ENCODE measurements around the gene ZNF280A. TPM values are rescaled to one million over a fixed set of nuclear protein-coding genes. Genes with fewer than 3 reads are reported as not detected.

Gene ZNF280A
- not detected for total RNA-seq

GRCh38 chr22:22520020-22520656 lies at the start of gene ZNF280A:
Gene ZNF280A, minus strand, starts transcription at chr22:22520270. Its CDS starts 4,640 bp downstream, at chr22:22515630.
- ChIA-PET CTCF (interaction anchor here (0.9 to 1.4 kb wide), 3 partner anchors 11 to 97 kb away, joined by 4 read pairs; partner anchors contain the start of gene ZNF280B), POLR2A (no interaction called here)
- Mint-ChIP-seq H3K9me3 (no peaks in the 10 kb centered on the region), H3K4me1 (ENCODE audit: low read depth) (no peaks in the 10 kb centered on the region), H3K36me3 (no peaks in the 10 kb centered on the region), H3K4me3 (no peak within 1 kb of the TSS), H3K27me3 (peaks cover 11% of the 10 kb centered on the region), H3K27ac (no peak within 1 kb of the TSS)
- intact Hi-C loops (cut with micrococcal nuclease) = no loop called here
- no peak for DNase-seq

- POLR2A ChIA-PET = no interaction called here
- H3K4me1 Mint-ChIP-seq (ENCODE audit: low read depth) = no peaks in the 10 kb centered on the region
- H3K36me3 Mint-ChIP-seq = no peaks in the 10 kb centered on the region
- no peak for DNase-seq
- H3K27me3 Mint-ChIP-seq = peaks cover 17% of the 10 kb centered on the region
- no peak overlapping the region for H3K27ac Mint-ChIP-seq
- CTCF ChIA-PET = no interaction called here
- H3K4me3 Mint-ChIP-seq = no peak overlapping the region
- intact Hi-C loops (cut with micrococcal nuclease) = no loop called here
- H3K9me3 Mint-ChIP-seq = no peaks in the 10 kb centered on the region
These were observed 49.1 kb upstream of the ZNF280A start for GRCh38 chr22:22569218-22569617.

- CTCF ChIA-PET = interaction anchor here (3.3 kb wide), 1 partner anchor 11 kb away, joined by 15 read pairs; no protein-coding TSS in a partner anchor
- intact Hi-C loops (cut with micrococcal nuclease) = no loop called here
- no peak overlapping the region for H3K4me3 Mint-ChIP-seq
- H3K27ac Mint-ChIP-seq = no peak overlapping the region
- H3K27me3 Mint-ChIP-seq = peaks cover 18% of the 10 kb centered on the region
- POLR2A ChIA-PET = no interaction called here
- DNase-seq = no peak
- H3K4me1 Mint-ChIP-seq (ENCODE audit: low read depth) = no peaks in the 10 kb centered on the region
- H3K36me3 Mint-ChIP-seq = no peaks in the 10 kb centered on the region
- H3K9me3 Mint-ChIP-seq = no peaks in the 10 kb centered on the region
These were observed 45.9 kb upstream of the ZNF280A start for GRCh38 chr22:22565981-22566380.

GRCh38 chr22:22558972-22559603 lies 39.0 kb upstream of the ZNF280A start, which contains the start of gene PRAME:
Gene PRAME, minus strand, starts transcription at chr22:22559265. Its CDS starts 2,433 bp downstream, at chr22:22556832.
- Mint-ChIP-seq H3K27ac (no peak within 1 kb of the TSS), H3K4me1 (ENCODE audit: low read depth) (peaks cover 4% of the 10 kb centered on the region), H3K4me3 (no peak within 1 kb of the TSS), H3K36me3 (no peaks in the 10 kb centered on the region), H3K9me3 (no peaks in the 10 kb centered on the region), H3K27me3 (peaks cover 9% of the 10 kb centered on the region)
- peak; percentile 88 for DNase-seq
- intact Hi-C loops (cut with micrococcal nuclease) = no loop called here
- ChIA-PET CTCF (interaction anchor here (0.6 to 2.2 kb wide), 15 partner anchors 9 to 423 kb away, joined by 3 to 12 read pairs (median 4); partner anchors contain the start of gene ZNF280B), POLR2A (no interaction called here)

- POLR2A ChIA-PET = no interaction called here
- Mint-ChIP-seq H3K27me3 (peaks cover 9% of the 10 kb centered on the region), H3K36me3 (no peaks in the 10 kb centered on the region), H3K9me3 (no peaks in the 10 kb centered on the region), H3K4me1 (ENCODE audit: low read depth) (peaks cover 4% of the 10 kb centered on the region), H3K4me3 (no peak overlapping the region), H3K27ac (no peak overlapping the region)
- CTCF ChIA-PET = interaction anchor here (0.6 to 2.2 kb wide), 10 partner anchors 8 to 422 kb away, joined by 3 to 12 read pairs (median 4); partner anchors contain the start of gene ZNF280B
- intact Hi-C loops (cut with micrococcal nuclease) = no loop called here
- DNase-seq = no peak
These were observed 38.3 kb upstream of the ZNF280A start for GRCh38 chr22:22558071-22558971.

GRCh38 chr22:22556995-22557925 lies 37.2 kb upstream of the ZNF280A start:
- Mint-ChIP-seq H3K4me3 (no peak overlapping the region), H3K4me1 (ENCODE audit: low read depth) (peaks cover 4% of the 10 kb centered on the region), H3K9me3 (no peaks in the 10 kb centered on the region), H3K36me3 (no peaks in the 10 kb centered on the region), H3K27ac (no peak overlapping the region), H3K27me3 (peaks cover 7% of the 10 kb centered on the region)
- CTCF ChIA-PET = interaction anchor here (0.6 to 1.2 kb wide), 2 partner anchors 308 to 349 kb away, joined by 3 to 4 read pairs; no protein-coding TSS in a partner anchor
- POLR2A ChIA-PET = no interaction called here
- intact Hi-C loops (cut with micrococcal nuclease) = no loop called here
- no peak for DNase-seq

GRCh38 chr22:22556578-22556977 lies 36.5 kb upstream of the ZNF280A start:
- DNase-seq = no peak
- no peak overlapping the region for H3K4me3 Mint-ChIP-seq
- H3K27ac Mint-ChIP-seq = no peak overlapping the region
- no peaks in the 10 kb centered on the region for H3K36me3 Mint-ChIP-seq
- H3K27me3 Mint-ChIP-seq = peaks cover 7% of the 10 kb centered on the region
- ChIA-PET CTCF (interaction anchor here (0.6 to 1.2 kb wide), 2 partner anchors 308 to 348 kb away, joined by 3 to 4 read pairs; no protein-coding TSS in a partner anchor), POLR2A (no interaction called here)
- peaks cover 4% of the 10 kb centered on the region for H3K4me1 Mint-ChIP-seq (ENCODE audit: low read depth)
- intact Hi-C loops (cut with micrococcal nuclease) = no loop called here
- H3K9me3 Mint-ChIP-seq = no peaks in the 10 kb centered on the region

- POLR2A ChIA-PET = no interaction called here
- Mint-ChIP-seq H3K4me3 (no peak overlapping the region), H3K4me1 (ENCODE audit: low read depth) (peaks cover 4% of the 10 kb centered on the region), H3K27ac (no peak overlapping the region), H3K9me3 (no peaks in the 10 kb centered on the region), H3K36me3 (no peaks in the 10 kb centered on the region), H3K27me3 (peaks cover 7% of the 10 kb centered on the region)
- CTCF ChIA-PET = interaction anchor here (1.5 kb wide), 1 partner anchor 12 kb away, joined by 3 read pairs; no protein-coding TSS in a partner anchor
- no peak for DNase-seq
- intact Hi-C loops (cut with micrococcal nuclease) = no loop called here
These were observed 35.5 kb upstream of the ZNF280A start for GRCh38 chr22:22555596-22555995.

- peaks cover 3% of the 10 kb centered on the region for H3K27me3 Mint-ChIP-seq
- no peak overlapping the region for H3K27ac Mint-ChIP-seq
- CTCF ChIA-PET = interaction anchor here (0.6 to 1.6 kb wide), 3 partner anchors 13 to 91 kb away, joined by 3 to 4 read pairs (median 3); no protein-coding TSS in a partner anchor
- intact Hi-C loops (cut with micrococcal nuclease) = no loop called here
- H3K36me3 Mint-ChIP-seq = no peaks in the 10 kb centered on the region
- peaks cover 4% of the 10 kb centered on the region for H3K4me1 Mint-ChIP-seq (ENCODE audit: low read depth)
- no peak for DNase-seq
- H3K4me3 Mint-ChIP-seq = no peak overlapping the region
- POLR2A ChIA-PET = no interaction called here
- no peaks in the 10 kb centered on the region for H3K9me3 Mint-ChIP-seq
These were observed 34.7 kb upstream of the ZNF280A start for GRCh38 chr22:22554587-22555284.

GRCh38 chr22:22553735-22554586 lies 33.9 kb upstream of the ZNF280A start:
- Mint-ChIP-seq H3K9me3 (no peaks in the 10 kb centered on the region), H3K27me3 (peaks cover under 1% of the 10 kb centered on the region), H3K36me3 (no peaks in the 10 kb centered on the region), H3K4me3 (no peak overlapping the region), H3K4me1 (ENCODE audit: low read depth) (peaks cover 1% of the 10 kb centered on the region), H3K27ac (no peak overlapping the region)
- DNase-seq = no peak
- ChIA-PET POLR2A (no interaction called here), CTCF (interaction anchor here (1.5 to 1.6 kb wide), 2 partner anchors 14 to 90 kb away, joined by 3 to 4 read pairs; no protein-coding TSS in a partner anchor)
- intact Hi-C loops (cut with micrococcal nuclease) = no loop called here

Measured in activated CD4-positive, alpha-beta memory T cell treated with anti-CD3 and anti-CD28 coated beads for 36 hours (primary cell).